MM.1S (cell line): Measurements from ENCODE around the gene OR1S2.
"Not testable (repeated sequence)": the region's sequence is repeated elsewhere in the genome, so short reads cannot be mapped to it uniquely, and the experiment has no call there.

Experiments
- DNase-seq: peaks from one replicate; pipeline ENCODE4 v3.0.0-alpha.2; 2015
- H2AFZ ChIP-seq: fragments of 300-600 bp; sonication (generic); 2 replicates; pipeline ENCODE4 v1.6.0; 2016; ENCODE audit warnings: antibody characterized with exemption, low read length
- H3F3A ChIP-seq: fragments of 300-600 bp; sonication (generic); 2 replicates; pipeline ENCODE4 v1.6.1; 2016; ENCODE audit warnings: mild to moderate bottlenecking, antibody characterized with exemption, low read length, moderate library complexity, mixed read lengths; ENCODE audit not compliant: insufficient read depth
- H3K27ac ChIP-seq: fragments of 300-600 bp; sonication (generic); 2 replicates; pipeline ENCODE4 v1.5.1; 2016; ENCODE audit warnings: mild to moderate bottlenecking, low read length
- H3K27me3 ChIP-seq: fragments of 300-600 bp; sonication (generic); replicated peaks from 2 replicates; pipeline ENCODE4 v1.6.0; 2016; ENCODE audit warnings: low read length; ENCODE audit not compliant: insufficient read depth
- H3K36me3 ChIP-seq: fragments of 300-600 bp; sonication (generic); replicated peaks from 2 replicates; pipeline ENCODE4 v1.6.1; 2016; ENCODE audit warnings: mild to moderate bottlenecking, low read length, mixed read lengths; ENCODE audit not compliant: insufficient read depth
- H3K4me1 ChIP-seq: fragments of 300-600 bp; sonication (generic); 2 replicates; pipeline ENCODE4 v1.6.1; 2016; ENCODE audit warnings: low read length, mixed read lengths
- H3K4me2 ChIP-seq: fragments of 300-600 bp; sonication (generic); 2 replicates; pipeline ENCODE4 v1.6.0; 2016; ENCODE audit warnings: low read depth, low read length
- H3K4me3 ChIP-seq: fragments of 300-600 bp; sonication (generic); 2 replicates; pipeline ENCODE4 v1.5.1; 2016; ENCODE audit warnings: low read length, mixed read lengths
- H3K79me2 ChIP-seq: fragments of 300-600 bp; sonication (generic); 2 replicates; pipeline ENCODE4 v1.6.1; 2016; ENCODE audit warnings: mixed run types, low read length, mixed read lengths
- H3K9ac ChIP-seq: fragments of 300-600 bp; sonication (generic); 2 replicates; pipeline ENCODE4 v1.6.1; 2016; ENCODE audit warnings: low read length, mixed read lengths
- H3K9me2 ChIP-seq: fragments of 300-600 bp; sonication (generic); replicated peaks from 2 replicates; pipeline ENCODE4 v1.6.1; 2016; ENCODE audit warnings: mild to moderate bottlenecking, low read length, mixed read lengths; ENCODE audit not compliant: insufficient read depth
- H3K9me3 ChIP-seq: fragments of 300-600 bp; sonication (generic); replicated peaks from 2 replicates; pipeline ENCODE4 v1.6.1; 2016; ENCODE audit warnings: mild to moderate bottlenecking, low read length, mixed read lengths; ENCODE audit not compliant: insufficient read depth
- H4K20me1 ChIP-seq: fragments of 300-600 bp; sonication (generic); 2 replicates; pipeline ENCODE4 v1.6.1; 2016; ENCODE audit warnings: mild to moderate bottlenecking, low read length, moderate library complexity, mixed read lengths; ENCODE audit not compliant: insufficient read depth
- EZH2 ChIP-seq: fragments of 300-600 bp; sonication (generic); optimal IDR thresholded peaks from 2 replicates; pipeline ENCODE3; 2017; ENCODE audit warnings: low read depth, mild to moderate bottlenecking, antibody characterized with exemption, low read length, mixed read lengths
- EZH2phosphoT487 ChIP-seq: fragments of 300-600 bp; sonication (generic); IDR thresholded peaks from 2 replicates; pipeline ENCODE4 v1.6.1; 2018; ENCODE audit warnings: antibody characterized with exemption, low read length
- TF ChIP-seq, protein P1 (sequence below): fragments of 300-600 bp; sonication (generic); IDR thresholded peaks from 2 replicates; pipeline ENCODE4 v1.5.1; 2016; ENCODE audit warnings: antibody characterized with exemption, low read length, mixed read lengths

OR1S2 gene

DNA sequence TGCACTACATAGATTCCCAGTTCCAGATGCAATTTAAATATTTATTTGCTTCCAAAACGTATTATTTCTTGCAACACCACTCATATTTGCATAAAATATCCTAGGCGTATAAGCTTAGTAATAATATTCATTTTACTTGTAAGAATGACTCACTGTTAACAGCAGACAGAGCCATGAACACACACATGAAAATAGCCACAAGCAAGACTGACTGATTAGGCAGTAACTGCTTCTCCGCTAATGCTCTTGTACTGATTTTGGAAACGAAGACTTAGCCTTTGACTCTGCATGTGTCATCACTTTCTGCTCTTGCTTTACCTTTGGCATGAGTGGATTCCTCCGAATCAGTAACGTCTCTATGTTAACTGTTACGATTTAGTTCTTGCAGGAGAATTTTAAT lies 18.8 kb upstream of the OR1S2 start:
- no peaks in the 10 kb centered on the region for H3K27me3 ChIP-seq
- no peaks in the 10 kb centered on the region for H4K20me1 ChIP-seq
- TF ChIP-seq EZH2phosphoT487 (no peak), EZH2 (no peak)
- TF ChIP-seq, protein P1, sequence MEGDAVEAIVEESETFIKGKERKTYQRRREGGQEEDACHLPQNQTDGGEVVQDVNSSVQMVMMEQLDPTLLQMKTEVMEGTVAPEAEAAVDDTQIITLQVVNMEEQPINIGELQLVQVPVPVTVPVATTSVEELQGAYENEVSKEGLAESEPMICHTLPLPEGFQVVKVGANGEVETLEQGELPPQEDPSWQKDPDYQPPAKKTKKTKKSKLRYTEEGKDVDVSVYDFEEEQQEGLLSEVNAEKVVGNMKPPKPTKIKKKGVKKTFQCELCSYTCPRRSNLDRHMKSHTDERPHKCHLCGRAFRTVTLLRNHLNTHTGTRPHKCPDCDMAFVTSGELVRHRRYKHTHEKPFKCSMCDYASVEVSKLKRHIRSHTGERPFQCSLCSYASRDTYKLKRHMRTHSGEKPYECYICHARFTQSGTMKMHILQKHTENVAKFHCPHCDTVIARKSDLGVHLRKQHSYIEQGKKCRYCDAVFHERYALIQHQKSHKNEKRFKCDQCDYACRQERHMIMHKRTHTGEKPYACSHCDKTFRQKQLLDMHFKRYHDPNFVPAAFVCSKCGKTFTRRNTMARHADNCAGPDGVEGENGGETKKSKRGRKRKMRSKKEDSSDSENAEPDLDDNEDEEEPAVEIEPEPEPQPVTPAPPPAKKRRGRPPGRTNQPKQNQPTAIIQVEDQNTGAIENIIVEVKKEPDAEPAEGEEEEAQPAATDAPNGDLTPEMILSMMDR, result no peak
- H3K9ac ChIP-seq, result no peak overlapping the region
- no peaks in the 10 kb centered on the region for H3K9me3 ChIP-seq
- H3K4me3 ChIP-seq, result no peak overlapping the region
- H3K9me2 ChIP-seq, result no peaks in the 10 kb centered on the region
- no peak for DNase-seq
- H3K36me3 ChIP-seq, result no peaks in the 10 kb centered on the region
- no peaks in the 10 kb centered on the region for H3K4me1 ChIP-seq
- H2AFZ ChIP-seq, result no peak overlapping the region
- no peak overlapping the region for H3K4me2 ChIP-seq
- H3F3A ChIP-seq, result no peaks in the 10 kb centered on the region
- H3K27ac ChIP-seq, result no peak overlapping the region
- no peaks in the 10 kb centered on the region for H3K79me2 ChIP-seq

DNA sequence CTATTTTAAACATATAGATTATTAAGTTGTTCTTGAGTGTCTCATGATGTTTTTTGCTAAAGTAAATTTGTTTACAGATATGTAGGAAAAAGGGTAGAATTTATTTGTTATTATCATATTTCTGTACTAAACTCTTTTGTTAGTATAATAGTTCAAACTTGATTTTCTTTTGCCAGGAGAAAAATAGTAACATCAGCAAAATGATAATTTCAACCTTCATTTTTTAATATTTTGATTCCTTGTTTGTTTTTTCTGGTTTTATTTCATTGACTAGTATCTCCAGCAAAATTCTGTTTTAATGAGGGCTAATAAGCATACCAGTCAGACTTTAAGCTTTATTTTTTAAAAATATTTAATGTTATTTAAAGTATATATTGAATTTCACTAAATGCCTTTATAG lies 12.5 kb upstream of the OR1S2 start:
- Histone ChIP-seq H2AFZ (no peak overlapping the region), H3K4me2 (no peak overlapping the region), H3K4me3 (no peak overlapping the region), H3K9me3 (no peaks in the 10 kb centered on the region), H3K27me3 (no peaks in the 10 kb centered on the region), H3K36me3 (no peaks in the 10 kb centered on the region), H4K20me1 (no peaks in the 10 kb centered on the region), H3F3A (no peaks in the 10 kb centered on the region), H3K4me1 (no peaks in the 10 kb centered on the region), H3K9me2 (no peaks in the 10 kb centered on the region), H3K79me2 (no peaks in the 10 kb centered on the region), H3K9ac (no peak overlapping the region), H3K27ac (no peak overlapping the region)
- DNase-seq, result no peak
- TF ChIP-seq EZH2 (no peak), EZH2phosphoT487 (no peak)
- TF ChIP-seq, protein P1, result no peak

DNA sequence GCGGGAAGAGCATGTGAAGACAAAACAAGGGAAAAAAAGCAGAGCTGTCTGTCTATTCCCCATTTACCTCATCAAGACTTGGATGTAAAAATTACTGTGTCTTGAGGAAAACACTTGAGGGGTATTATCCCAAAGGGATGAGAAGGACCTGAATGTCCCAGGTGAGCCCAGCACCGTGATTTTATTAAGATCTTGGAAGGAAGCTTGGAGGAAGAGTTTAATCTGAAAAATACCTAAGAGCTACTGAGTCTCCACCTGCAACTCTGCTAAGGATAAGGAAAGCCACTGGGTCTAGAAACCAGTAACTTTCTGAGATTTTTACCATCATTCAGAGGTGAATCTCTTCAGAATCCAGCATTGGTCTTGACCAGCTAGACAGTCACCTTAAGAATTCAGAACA lies 8.5 kb upstream of the OR1S2 start, which contains the start of gene OR1S1:
TSS of gene OR1S1 (plus strand) at position 301 of the 400 bp plus-strand sequence.
- H3K36me3 ChIP-seq, H3K4me3 ChIP-seq, H3F3A ChIP-seq, H4K20me1 ChIP-seq, H3K9me2 ChIP-seq, H3K9ac ChIP-seq, H2AFZ ChIP-seq, H3K4me1 ChIP-seq, H3K79me2 ChIP-seq, H3K4me2 ChIP-seq, H3K27me3 ChIP-seq, DNase-seq, H3K27ac ChIP-seq, H3K9me3 ChIP-seq: not testable (repeated sequence)

DNA sequence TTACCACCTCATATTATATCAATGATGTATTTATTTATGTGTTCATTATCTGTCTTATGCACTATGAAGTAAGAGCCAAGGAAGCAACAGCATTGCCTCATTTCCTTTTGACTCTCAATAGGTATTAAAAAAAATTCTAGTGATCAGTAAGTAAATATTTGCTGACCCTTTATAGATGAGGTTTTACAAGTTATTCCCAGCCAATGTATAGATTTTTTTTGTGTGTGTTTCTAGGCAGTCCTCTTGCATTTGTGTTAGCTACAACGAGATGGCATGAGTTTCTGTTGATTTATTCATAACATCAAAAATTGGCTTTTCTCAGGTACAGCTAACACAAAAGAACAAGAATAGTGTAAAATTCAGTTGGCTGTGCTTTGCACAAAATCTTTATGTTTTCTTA lies 4.7 kb downstream of the OR1S2 start:
- Histone ChIP-seq H3K27me3 (no peaks in the 10 kb centered on the region), H3K9me3 (no peaks in the 10 kb centered on the region), H3K9ac (no peak overlapping the region), H2AFZ (no peak overlapping the region), H3K9me2 (no peaks in the 10 kb centered on the region), H3K4me1 (no peaks in the 10 kb centered on the region), H3K4me2 (no peak overlapping the region), H3K36me3 (no peaks in the 10 kb centered on the region), H3K4me3 (no peak overlapping the region), H3K27ac (no peak overlapping the region), H4K20me1 (no peaks in the 10 kb centered on the region), H3K79me2 (no peaks in the 10 kb centered on the region), H3F3A (no peaks in the 10 kb centered on the region)
- TF ChIP-seq EZH2phosphoT487, result no peak
- TF ChIP-seq EZH2, result no peak
- TF ChIP-seq, protein P1, result no peak
- no peak for DNase-seq
